CD4-positive, alpha-beta T cell treated with Interleukin-4 for 1 hour (primary cell): ENCODE measurements around the gene INSM1.

Source experiments
- DNase-seq, 2 donors: peaks; one replicate each; pipeline ENCODE4 v3.0.0-alpha.2; 2020 to 2022

Gene INSM1

GRCh38 chr20:20362774-20363433 is 5.0 kb upstream of the INSM1 start:
- DNase-seq: no peak

- no peak for DNase-seq
These were observed 4.5 kb upstream of the INSM1 start for GRCh38 chr20:20363434-20363798.

GRCh38 chr20:20363799-20364592 is 3.9 kb upstream of the INSM1 start:
- DNase-seq: no peak

GRCh38 chr20:20364593-20365479 is 3.1 kb upstream of the INSM1 start:
- no peak for DNase-seq

GRCh38 chr20:20365480-20366161 is 2.3 kb upstream of the INSM1 start:
- DNase-seq: no peak

GRCh38 chr20:20366551-20366875 is 1.4 kb upstream of the INSM1 start:
- DNase-seq: no peak

GRCh38 chr20:20366876-20367574 is 879 bp upstream of the INSM1 start:
- no peak for DNase-seq

- no peak for DNase-seq
These were observed 730 bp downstream of the INSM1 start for GRCh38 chr20:20368418-20369249.

GRCh38 chr20:20369250-20370093 is 1.6 kb downstream of the INSM1 start:
- no peak for DNase-seq

GRCh38 chr20:20370094-20370575 is 2.2 kb downstream of the INSM1 start:
- no peak for DNase-seq

GRCh38 chr20:20371083-20371482 is 3.2 kb downstream of the INSM1 start:
- DNase-seq: no peak

GRCh38 chr20:20371681-20372080 is 3.8 kb downstream of the INSM1 start:
- DNase-seq: no peak

GRCh38 chr20:20373091-20373571 is 5.2 kb downstream of the INSM1 start:
- DNase-seq: no peak

- DNase-seq: no peak
These were observed 8.0 kb downstream of the INSM1 start for GRCh38 chr20:20375862-20376261.

- DNase-seq: no peak
These were observed 18.3 kb downstream of the INSM1 start for GRCh38 chr20:20386192-20386591.

- no peak for DNase-seq
These were observed 22.5 kb downstream of the INSM1 start for GRCh38 chr20:20390393-20390792.

GRCh38 chr20:20391115-20391514 is 23.2 kb downstream of the INSM1 start:
- DNase-seq: no peak

- no peak for DNase-seq
These were observed 23.9 kb downstream of the INSM1 start for GRCh38 chr20:20391766-20392165.

- no peak for DNase-seq
These were observed 25.6 kb downstream of the INSM1 start for GRCh38 chr20:20393207-20394120.
